CD4-positive, CD25-positive, alpha-beta regulatory T cell (primary cell): Measurements from ENCODE around the gene RPH3AL. TPM values are rescaled to one million over a fixed set of nuclear protein-coding genes. Genes with fewer than 3 reads are reported as not detected.

Experiments
- ATAC-seq, 2 donors: fragments of 150-1000 bp; cut with Tn5 transposase; one replicate each; pipeline ENCODE4 v1.10.0; 2021; ENCODE audit warnings: low read depth in 2 of 2, moderate number of reproducible peaks in 2 of 2, moderate library complexity in 1 of 2
- DNase-seq, 3 donors: peaks; one replicate each; pipeline versions ENCODE4 v3.0.0 to v3.0.0-alpha.2; 2012 to 2022; ENCODE audit warnings: mixed read lengths in 1 of 3
- H3K27ac ChIP-seq: one replicate; pipeline ENCODE4 v1.7.0; 2013; ENCODE audit warnings: mild to moderate bottlenecking, low read length; ENCODE audit not compliant: insufficient read depth, poor library complexity, severe bottlenecking
- H3K27me3 ChIP-seq: one replicate; pipeline ENCODE4 v1.7.0; 2013; ENCODE audit warnings: low read length; ENCODE audit not compliant: control insufficient read depth, insufficient read depth
- H3K36me3 ChIP-seq: one replicate; pipeline ENCODE4 v1.7.0; 2013; ENCODE audit warnings: mild to moderate bottlenecking, low read length, moderate library complexity; ENCODE audit not compliant: control insufficient read depth, insufficient read depth
- H3K4me1 ChIP-seq: 2 replicates; pipeline ENCODE4 v1.7.0; 2013; ENCODE audit warnings: mild to moderate bottlenecking, low read length; ENCODE audit not compliant: insufficient read depth, control insufficient read depth, poor library complexity, severe bottlenecking
- H3K4me3 ChIP-seq: one replicate; pipeline ENCODE4 v1.7.0; 2013; ENCODE audit warnings: low read depth, mild to moderate bottlenecking, low read length, moderate library complexity
- H3K9me3 ChIP-seq, 2 experiments: 1 replicate in 1 of 2; 2 replicates in 1 of 2; pipeline ENCODE4 v1.7.0; 2013; ENCODE audit warnings: low read length in 2 of 2, mild to moderate bottlenecking in 1 of 2, moderate library complexity in 1 of 2; ENCODE audit not compliant: control insufficient read depth in 2 of 2
- H3K27ac Mint-ChIP-seq, 3 donors: one replicate each; pipeline ENCODE4 v1.8.0; 2020 to 2022; ENCODE audit warnings: mild to moderate bottlenecking in 3 of 3, mixed read lengths in 3 of 3, moderate library complexity in 2 of 3
- H3K27me3 Mint-ChIP-seq: one replicate; pipeline ENCODE4 v1.8.0; 2022; ENCODE audit warnings: mild to moderate bottlenecking, mixed read lengths
- H3K36me3 Mint-ChIP-seq: one replicate; pipeline ENCODE4 v1.8.0; 2020; ENCODE audit warnings: mixed read lengths
- H3K4me1 Mint-ChIP-seq, 4 donors: one replicate each; pipeline ENCODE4 v1.8.0; 2020 to 2022; ENCODE audit warnings: mixed read lengths in 4 of 4, mild to moderate bottlenecking in 1 of 4
- H3K4me3 Mint-ChIP-seq, 4 donors: one replicate each; pipeline ENCODE4 v1.8.0; 2020 to 2022; ENCODE audit warnings: mild to moderate bottlenecking in 4 of 4, mixed read lengths in 4 of 4, moderate library complexity in 3 of 4
- H3K9me3 Mint-ChIP-seq, 7 donors: one replicate each; pipeline ENCODE4 v1.8.0; 2020 to 2022; ENCODE audit warnings: mixed read lengths in 7 of 7, mild to moderate bottlenecking in 3 of 7, moderate library complexity in 2 of 7
- polyA plus RNA-seq, 4 donors: library from polyadenylated mRNA; unstranded; fragments of 300-500 nt; fragmentation: Illumina TruSeq; gene quantifications; one replicate each; pipeline ENCODE4 v1.2.3, GENCODE V29; 2021
- total RNA-seq: library from RNA; stranded (reverse); gene quantifications from one replicate; pipeline ENCODE4 v1.2.3, GENCODE V29; 2022

The RPH3AL gene
- total and polyA plus RNA-seq, 5 donors from 2014 or later: 0.65 to 5.6 (median 3.0) TPM

DNA sequence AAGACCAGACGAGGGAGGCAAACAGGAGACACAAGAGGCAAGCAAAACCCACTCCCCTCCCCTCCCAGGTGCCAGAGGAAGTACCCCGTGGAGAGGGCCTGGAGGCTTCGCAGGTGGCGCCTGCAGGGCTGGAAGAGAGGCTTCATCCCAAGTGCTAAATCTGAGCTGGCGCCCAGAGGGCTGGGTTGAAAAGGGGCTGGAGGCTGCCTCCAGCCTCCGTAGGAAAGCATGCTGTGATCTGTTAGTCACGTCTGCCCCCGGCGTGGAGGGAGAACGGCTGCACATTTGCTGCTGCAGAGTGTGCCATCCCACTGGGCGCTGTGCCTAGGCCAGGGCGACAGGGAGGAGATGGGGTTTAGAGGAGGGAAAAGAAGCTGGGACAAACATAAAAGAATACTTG is 16.9 kb downstream of the RPH3AL start:
- no peak for DNase-seq

DNA sequence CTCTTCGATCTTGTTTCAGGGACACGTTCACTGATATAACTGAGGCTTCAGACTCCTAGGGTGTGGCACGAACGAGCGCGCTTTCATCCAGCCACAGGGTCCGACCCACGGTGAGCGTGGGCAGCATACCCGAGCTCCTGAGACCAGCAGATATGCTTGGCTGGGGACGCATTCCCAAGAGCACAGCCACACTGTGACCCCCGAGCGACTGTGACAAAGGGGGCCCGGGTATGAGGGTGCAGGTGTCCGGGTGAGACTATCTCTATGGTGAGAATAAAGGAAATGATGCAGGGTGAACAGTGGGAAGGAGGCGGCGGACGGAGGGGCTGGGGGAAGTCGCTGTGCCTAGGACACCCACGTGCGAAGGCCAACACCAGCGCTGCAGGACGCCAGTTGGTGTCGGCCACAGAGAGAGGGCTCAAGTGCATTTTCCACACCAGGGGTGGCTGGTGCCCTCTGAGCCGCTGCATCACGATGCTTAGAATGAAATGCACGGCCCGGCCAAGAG is 17.6 kb downstream of the RPH3AL start:
- Histone ChIP-seq H3K9me3 (no peaks in the 10 kb centered on the region), H3K27me3 (no peaks in the 10 kb centered on the region), H3K36me3 (no peaks in the 10 kb centered on the region), H3K4me3 (no peak overlapping the region), H3K4me1 (peaks cover 14% of the 10 kb centered on the region), H3K27ac (no peak overlapping the region)
- Mint-ChIP-seq H3K9me3 (no peaks in the 10 kb centered on the region), H3K4me1 (peaks cover 0 to 55% (median 8%) of the 10 kb centered on the region in 4 donors), H3K27ac (peak overlapping the region; percentile 85 to 88 (median 87)), H3K36me3 (peaks cover 3% of the 10 kb centered on the region), H3K27me3 (peaks cover 4% of the 10 kb centered on the region), H3K4me3 (peak overlapping the region in 2 of 4 donors; percentile 64 to 68)
- ATAC-seq (no peak), DNase-seq (no peak)

More for the DNA sequence above, 16.9 kb downstream of the RPH3AL start:
- H3K36me3 Mint-ChIP-seq: peaks cover 3% of the 10 kb centered on the region
- H3K9me3 Mint-ChIP-seq: no peaks in the 10 kb centered on the region
- Histone ChIP-seq H3K4me3 (no peak overlapping the region), H3K4me1 (peaks cover 10% of the 10 kb centered on the region), H3K36me3 (no peaks in the 10 kb centered on the region), H3K27ac (no peak overlapping the region), H3K27me3 (no peaks in the 10 kb centered on the region), H3K9me3 (no peaks in the 10 kb centered on the region)
- no peak for ATAC-seq
- peak overlapping the region in 2 of 4 donors; percentile 68 to 70 for H3K4me3 Mint-ChIP-seq
- H3K27ac Mint-ChIP-seq: peak overlapping the region; percentile 85 to 88 (median 85)
- H3K27me3 Mint-ChIP-seq: peaks cover 4% of the 10 kb centered on the region
- H3K4me1 Mint-ChIP-seq: peaks cover 0 to 49% (median 7%) of the 10 kb centered on the region in 4 donors

DNA sequence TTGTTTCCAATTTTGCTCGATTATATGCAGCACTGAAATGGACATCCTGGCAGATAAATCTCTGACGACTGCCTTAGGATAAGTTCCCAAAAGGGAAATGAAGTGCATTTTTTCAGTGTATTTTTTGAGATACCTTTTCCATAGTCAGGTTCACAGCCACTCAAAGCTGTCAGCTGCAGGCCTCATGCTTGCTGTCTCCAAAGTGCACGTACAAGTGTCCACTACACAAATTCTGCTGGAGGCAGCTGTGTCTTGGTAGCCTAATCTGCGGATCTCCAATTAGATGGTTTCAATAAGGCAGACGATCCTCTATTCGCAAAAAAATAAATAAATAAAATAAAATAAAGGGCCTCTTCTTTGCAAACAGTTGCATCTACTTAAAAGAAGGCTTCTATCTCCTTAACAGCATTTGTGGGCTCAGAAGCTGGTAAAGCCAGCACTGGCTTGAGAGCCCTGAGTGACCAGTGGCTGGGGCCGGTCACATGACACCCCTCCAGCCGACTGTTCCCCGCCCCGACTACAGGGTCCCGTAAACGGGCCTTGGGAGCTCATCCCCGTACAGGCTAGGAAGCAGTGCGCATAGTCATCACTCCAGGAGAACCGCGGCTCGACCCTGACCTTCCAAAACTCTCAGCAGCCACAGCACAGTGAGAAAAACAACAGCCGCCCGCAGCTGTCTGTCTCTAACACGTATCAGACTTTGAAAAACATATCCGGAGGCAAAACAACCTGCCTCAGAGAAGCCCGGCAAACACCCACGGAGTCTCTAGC is 18.8 kb downstream of the RPH3AL start:
- no peaks in the 10 kb centered on the region for H3K9me3 Mint-ChIP-seq
- peaks cover 0 to 60% (median 8%) of the 10 kb centered on the region in 4 donors for H3K4me1 Mint-ChIP-seq
- ATAC-seq: peak in 1 of 2 donors; percentile 41
- peak in 2 of 3 donors; percentile 27 to 29 for DNase-seq
- H3K27ac Mint-ChIP-seq: peak overlapping the region; percentile 93 to 96 (median 93)
- peaks cover 4% of the 10 kb centered on the region for H3K27me3 Mint-ChIP-seq
- H3K4me3 Mint-ChIP-seq: peak overlapping the region in 2 of 4 donors; percentile 73 to 78
- H3K27ac ChIP-seq: peak overlapping the region; percentile 33
- no peak overlapping the region for H3K4me3 ChIP-seq
- H3K36me3 ChIP-seq: no peaks in the 10 kb centered on the region
- peaks cover 3% of the 10 kb centered on the region for H3K36me3 Mint-ChIP-seq
- no peaks in the 10 kb centered on the region for H3K27me3 ChIP-seq
- H3K4me1 ChIP-seq: peaks cover 19% of the 10 kb centered on the region
- H3K9me3 ChIP-seq: no peaks in the 10 kb centered on the region

DNA sequence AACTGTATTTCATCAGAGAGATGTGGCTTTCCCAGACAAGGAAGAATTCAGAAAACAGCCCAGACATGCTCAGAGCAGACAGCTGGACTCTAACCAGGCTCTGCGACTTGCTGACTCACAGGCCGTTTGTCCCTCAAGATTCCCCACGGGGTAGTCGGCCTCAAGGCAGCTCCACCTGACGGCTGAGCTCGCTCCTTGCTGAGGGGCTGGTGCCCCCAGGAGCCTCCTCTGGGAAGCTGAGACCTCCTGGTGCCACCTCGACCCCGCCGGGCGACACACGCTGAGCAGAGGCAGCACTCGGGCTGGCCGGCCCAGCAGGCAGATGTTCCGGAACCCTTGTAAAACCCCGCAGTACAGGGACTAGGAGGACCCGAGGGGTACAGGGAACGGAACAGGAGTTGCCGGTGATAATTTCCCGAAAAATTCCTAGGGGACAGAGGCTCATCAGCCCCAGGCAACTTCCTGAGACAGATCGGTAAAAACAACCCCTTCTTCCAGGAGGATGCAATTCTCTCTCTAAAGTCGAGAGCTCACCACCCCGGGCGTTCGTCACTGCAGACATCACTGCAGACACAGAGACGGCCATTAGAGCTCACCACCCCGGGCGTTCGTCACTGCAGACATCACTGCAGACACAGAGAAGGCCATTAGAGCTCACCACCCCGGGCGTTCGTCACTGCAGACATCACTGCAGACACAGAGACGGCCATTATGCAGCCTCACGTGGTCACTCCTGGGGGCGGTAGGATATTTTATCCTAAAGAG is 19.9 kb downstream of the RPH3AL start:
- H3K36me3 ChIP-seq: no peaks in the 10 kb centered on the region
- H3K27me3 Mint-ChIP-seq: peaks cover 4% of the 10 kb centered on the region
- peaks cover 3% of the 10 kb centered on the region for H3K36me3 Mint-ChIP-seq
- no peak for DNase-seq
- H3K4me1 ChIP-seq: peaks cover 19% of the 10 kb centered on the region
- peaks cover 0 to 59% (median 7%) of the 10 kb centered on the region in 4 donors for H3K4me1 Mint-ChIP-seq
- H3K27ac Mint-ChIP-seq: peak overlapping the region in 2 of 3 donors; percentile 48 to 93
- H3K4me3 Mint-ChIP-seq: peak overlapping the region in 2 of 4 donors; percentile 89 to 91
- no peak for ATAC-seq
- H3K9me3 ChIP-seq: no peaks in the 10 kb centered on the region
- no peaks in the 10 kb centered on the region for H3K27me3 ChIP-seq
- no peak overlapping the region for H3K4me3 ChIP-seq
- no peaks in the 10 kb centered on the region for H3K9me3 Mint-ChIP-seq
- H3K27ac ChIP-seq: no peak overlapping the region

DNA sequence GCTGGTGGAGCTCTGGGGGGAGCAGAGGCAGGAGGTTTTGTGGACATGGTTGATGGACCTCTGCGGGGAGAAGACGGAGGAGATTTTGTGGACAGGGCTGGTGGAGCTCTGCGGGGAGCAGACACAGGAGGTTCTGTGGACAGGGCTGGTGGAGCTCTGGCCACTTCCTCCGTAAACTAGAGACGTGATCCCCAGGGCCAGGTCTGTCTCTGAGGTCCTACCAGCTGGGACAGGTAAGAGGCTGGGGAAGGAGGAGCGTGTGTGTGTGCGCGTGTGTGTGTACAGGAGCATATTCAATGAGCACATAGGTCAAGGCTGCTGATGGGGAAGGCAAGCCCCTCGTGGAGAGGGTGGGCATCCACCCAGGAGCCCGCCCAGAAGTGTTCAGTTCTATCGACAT is 20.6 kb downstream of the RPH3AL start:
- Mint-ChIP-seq H3K27ac (peak overlapping the region; percentile 17 to 88 (median 41)), H3K36me3 (peaks cover 3% of the 10 kb centered on the region), H3K27me3 (peaks cover 4% of the 10 kb centered on the region), H3K4me1 (peaks cover 0 to 55% (median 8%) of the 10 kb centered on the region in 4 donors), H3K9me3 (no peaks in the 10 kb centered on the region), H3K4me3 (peak overlapping the region in 2 of 4 donors; percentile 89 to 91)
- no peaks in the 10 kb centered on the region for H3K9me3 ChIP-seq
- no peak for DNase-seq
- H3K4me3 ChIP-seq: no peak overlapping the region
- no peaks in the 10 kb centered on the region for H3K27me3 ChIP-seq
- no peaks in the 10 kb centered on the region for H3K36me3 ChIP-seq
- H3K4me1 ChIP-seq: peaks cover 19% of the 10 kb centered on the region
- no peak overlapping the region for H3K27ac ChIP-seq
- ATAC-seq: no peak

DNA sequence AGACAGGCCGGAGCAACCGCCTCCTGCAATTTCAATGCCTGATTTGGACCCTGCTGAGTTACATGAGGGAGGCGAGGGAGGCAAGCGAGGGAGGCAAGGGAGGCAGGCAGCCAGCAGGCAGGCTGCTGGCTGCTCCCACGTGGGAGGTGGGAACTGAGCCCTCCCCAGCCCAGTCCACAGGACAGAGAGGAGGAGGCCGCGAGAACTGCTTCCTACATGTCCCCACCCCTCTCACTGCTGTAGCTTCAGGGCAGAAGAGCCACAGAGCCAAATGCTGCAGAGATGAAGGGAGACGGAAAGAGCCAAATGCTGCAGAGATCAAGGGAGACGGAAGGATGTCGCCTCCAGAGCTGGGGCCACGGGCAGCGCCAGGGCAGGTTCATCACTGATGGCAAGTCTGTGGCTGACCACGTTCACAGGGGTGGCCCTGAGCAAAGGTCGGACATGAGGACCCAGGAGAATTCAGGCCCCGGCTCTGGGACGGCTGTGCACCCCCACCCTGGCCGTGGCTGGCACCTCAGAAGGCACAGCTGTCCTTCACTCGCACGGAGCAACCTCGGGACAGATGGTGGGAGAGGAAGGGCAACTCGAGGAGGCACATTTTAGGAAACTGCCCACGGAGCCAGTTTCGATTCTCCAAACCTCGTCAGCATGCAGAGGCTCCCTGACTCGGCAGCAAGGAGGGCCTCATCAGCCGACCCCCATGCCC is 21.5 kb downstream of the RPH3AL start:
- H3K9me3 ChIP-seq: no peaks in the 10 kb centered on the region
- H3K27me3 Mint-ChIP-seq: peaks cover 4% of the 10 kb centered on the region
- no peaks in the 10 kb centered on the region for H3K27me3 ChIP-seq
- peaks cover 19% of the 10 kb centered on the region for H3K4me1 ChIP-seq
- H3K27ac ChIP-seq: no peak overlapping the region
- peak in 2 of 3 donors; percentile 41 to 66 for DNase-seq
- peaks cover 3% of the 10 kb centered on the region for H3K36me3 Mint-ChIP-seq
- peak overlapping the region in 3 of 4 donors; percentile 81 to 91 (median 89) for H3K4me3 Mint-ChIP-seq
- peak; percentile 73 to 82 for ATAC-seq
- no peaks in the 10 kb centered on the region for H3K9me3 Mint-ChIP-seq
- H3K27ac Mint-ChIP-seq: peak overlapping the region; percentile 0 to 93 (median 86)
- no peaks in the 10 kb centered on the region for H3K36me3 ChIP-seq
- no peak overlapping the region for H3K4me3 ChIP-seq
- H3K4me1 Mint-ChIP-seq: peaks cover 0 to 49% (median 8%) of the 10 kb centered on the region in 4 donors

DNA sequence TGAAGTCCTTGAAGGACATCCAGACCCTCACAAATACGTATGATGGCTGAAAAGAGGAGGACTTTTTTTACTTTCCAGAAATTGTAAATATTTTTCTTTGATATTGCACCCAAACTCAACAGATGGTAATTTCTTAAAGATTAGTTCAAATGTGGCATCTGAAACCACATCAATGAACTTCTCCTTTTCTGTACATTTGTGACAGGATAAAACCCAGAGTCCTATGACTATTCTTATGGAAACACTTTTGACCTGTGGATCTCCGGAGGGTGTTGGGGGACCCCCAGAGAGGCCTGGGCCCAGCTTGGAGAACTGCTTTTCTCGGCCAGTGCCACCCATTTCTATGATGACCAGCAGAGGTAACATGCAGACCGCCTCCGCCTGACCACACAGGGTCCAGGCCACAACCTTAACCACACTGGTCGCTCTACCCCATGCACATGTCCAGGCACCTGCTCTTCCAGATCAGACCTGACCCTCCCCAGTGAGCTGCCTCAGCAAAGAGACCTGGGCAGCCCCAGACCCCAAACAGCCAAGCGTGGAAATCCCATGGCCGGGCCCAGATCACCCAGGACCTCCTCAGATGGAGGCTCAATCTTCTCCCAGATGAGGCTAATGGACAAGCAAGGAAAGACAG is 22.7 kb downstream of the RPH3AL start:
- Mint-ChIP-seq H3K27ac (peak overlapping the region in 1 of 3 donors; percentile 86), H3K27me3 (no peaks in the 10 kb centered on the region), H3K9me3 (no peaks in the 10 kb centered on the region), H3K36me3 (peaks cover 8% of the 10 kb centered on the region), H3K4me1 (peaks cover 0 to 37% (median 7%) of the 10 kb centered on the region in 4 donors), H3K4me3 (peak overlapping the region in 1 of 4 donors; percentile 39)
- H3K9me3 ChIP-seq: no peaks in the 10 kb centered on the region
- no peaks in the 10 kb centered on the region for H3K27me3 ChIP-seq
- no peak overlapping the region for H3K27ac ChIP-seq
- no peak for ATAC-seq
- peaks cover 14% of the 10 kb centered on the region for H3K4me1 ChIP-seq
- DNase-seq: no peak
- H3K4me3 ChIP-seq: no peak overlapping the region
- no peaks in the 10 kb centered on the region for H3K36me3 ChIP-seq
